ENCODE results near the gene TRIM54. TPM values are rescaled to one million over a fixed set of nuclear protein-coding genes. Genes with fewer than 3 reads are reported as not detected.

TRIM54 gene
- total RNA-seq, 2 donors from 2014 or later, result 0.26 TPM; not detected in 1

DNA sequence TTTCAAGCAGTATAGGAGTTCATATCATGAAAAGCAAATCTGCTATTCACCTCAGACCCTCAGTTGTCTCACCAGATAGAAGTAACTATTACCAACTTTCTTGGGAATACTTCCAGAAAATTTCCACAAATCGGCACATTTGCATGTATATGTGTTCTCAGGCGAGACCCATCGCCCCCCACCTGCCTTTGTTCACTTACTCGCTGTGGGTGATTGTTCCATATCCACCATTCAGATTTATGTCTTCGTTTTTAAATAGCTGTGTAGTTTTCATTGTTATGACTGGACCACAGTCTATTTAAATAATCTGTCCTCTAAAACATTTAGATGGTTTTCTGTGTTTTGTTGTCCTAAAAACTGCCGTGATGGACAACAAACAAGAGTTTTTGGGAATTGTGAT is 3.3 kb downstream of the TRIM54 start:
- no peaks in the 10 kb centered on the region for H3K36me3 ChIP-seq (replicated peaks in 1 of 2; ENCODE audit: insufficient read depth in 1 of 2, low read depth in 2 of 2)
- DNase-seq (no peak), ATAC-seq (no peak)
- intact Hi-C loops (cut with DNase I), result no loop called here
- H3K27ac ChIP-seq, result no peak overlapping the region
- no peak overlapping the region for H3K4me3 ChIP-seq
- no peaks in the 10 kb centered on the region for H3K27me3 ChIP-seq
- H3K4me1 ChIP-seq, result no peaks in the 10 kb centered on the region
- no peaks in the 10 kb centered on the region for H3K9me3 ChIP-seq
- TF ChIP-seq POLR2A (IDR thresholded peaks at IDR 0.05), result no peak
- TF ChIP-seq, protein P1, sequence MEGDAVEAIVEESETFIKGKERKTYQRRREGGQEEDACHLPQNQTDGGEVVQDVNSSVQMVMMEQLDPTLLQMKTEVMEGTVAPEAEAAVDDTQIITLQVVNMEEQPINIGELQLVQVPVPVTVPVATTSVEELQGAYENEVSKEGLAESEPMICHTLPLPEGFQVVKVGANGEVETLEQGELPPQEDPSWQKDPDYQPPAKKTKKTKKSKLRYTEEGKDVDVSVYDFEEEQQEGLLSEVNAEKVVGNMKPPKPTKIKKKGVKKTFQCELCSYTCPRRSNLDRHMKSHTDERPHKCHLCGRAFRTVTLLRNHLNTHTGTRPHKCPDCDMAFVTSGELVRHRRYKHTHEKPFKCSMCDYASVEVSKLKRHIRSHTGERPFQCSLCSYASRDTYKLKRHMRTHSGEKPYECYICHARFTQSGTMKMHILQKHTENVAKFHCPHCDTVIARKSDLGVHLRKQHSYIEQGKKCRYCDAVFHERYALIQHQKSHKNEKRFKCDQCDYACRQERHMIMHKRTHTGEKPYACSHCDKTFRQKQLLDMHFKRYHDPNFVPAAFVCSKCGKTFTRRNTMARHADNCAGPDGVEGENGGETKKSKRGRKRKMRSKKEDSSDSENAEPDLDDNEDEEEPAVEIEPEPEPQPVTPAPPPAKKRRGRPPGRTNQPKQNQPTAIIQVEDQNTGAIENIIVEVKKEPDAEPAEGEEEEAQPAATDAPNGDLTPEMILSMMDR (IDR thresholded peaks at IDR 0.05), result no peak
- 47 to 60% methylated on average over 6 of the region's 6 CpGs for WGBS, 2 donors

DNA sequence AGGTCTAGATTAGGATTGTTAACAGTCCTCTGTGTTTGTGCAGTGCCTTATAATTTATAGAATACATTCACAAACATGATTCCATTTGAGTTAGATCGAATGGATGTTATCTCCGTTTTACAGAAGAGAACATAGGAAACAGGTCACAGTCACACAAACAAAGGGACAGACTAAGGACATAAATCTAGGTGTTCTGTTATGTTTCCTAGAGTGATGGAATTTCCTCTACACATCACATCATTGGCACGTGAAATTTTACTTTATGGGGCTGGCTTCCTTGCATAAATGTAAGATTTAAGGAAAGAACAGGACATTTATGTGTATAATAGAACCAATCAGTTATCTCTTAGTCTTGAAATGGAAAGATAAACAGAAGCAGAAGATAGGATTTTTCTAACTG is 6.4 kb downstream of the TRIM54 start:
- H3K4me3 ChIP-seq, result no peak overlapping the region

DNA sequence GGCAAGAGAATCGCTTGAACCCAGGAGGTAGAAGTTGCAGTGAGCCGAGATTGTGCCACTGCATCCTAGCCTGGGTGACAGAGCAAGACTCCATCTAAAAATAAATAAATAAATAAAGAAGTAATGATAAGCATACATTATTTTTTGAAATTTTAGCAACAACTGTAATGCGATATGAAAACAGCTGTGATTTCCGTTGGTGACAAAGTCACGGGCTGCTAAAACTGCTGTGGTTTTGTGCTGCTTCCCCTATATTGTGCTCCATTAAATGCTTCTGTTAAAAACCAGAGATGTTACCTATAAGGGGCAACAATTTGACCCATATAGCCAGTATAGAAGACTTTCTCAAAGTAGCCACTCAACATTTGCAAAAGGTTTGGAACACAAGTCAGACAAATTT is 8.3 kb downstream of the TRIM54 start:
- H3K4me3 ChIP-seq, result no peak overlapping the region
- ATAC-seq (no peak), DNase-seq (no peak)
- TF ChIP-seq, protein P1 (IDR thresholded peaks at IDR 0.05), result no peak
- TF ChIP-seq POLR2A (IDR thresholded peaks at IDR 0.05), result no peak
- H3K4me1 ChIP-seq, result peaks cover 10% of the 10 kb centered on the region
- H3K36me3 ChIP-seq (replicated peaks in 1 of 2; ENCODE audit: insufficient read depth in 1 of 2, low read depth in 2 of 2), result no peaks in the 10 kb centered on the region
- no peaks in the 10 kb centered on the region for H3K9me3 ChIP-seq
- no peak overlapping the region for H3K27ac ChIP-seq
- no peaks in the 10 kb centered on the region for H3K27me3 ChIP-seq
- WGBS, 2 donors, result 79 to 84% methylated on average over 5 of the region's 5 CpGs
- intact Hi-C loops (cut with DNase I), result no loop called here

More for the DNA sequence above, 6.4 kb downstream of the TRIM54 start:
- Histone ChIP-seq H3K27ac (no peak overlapping the region), H3K9me3 (no peaks in the 10 kb centered on the region), H3K36me3 (replicated peaks in 1 of 2; ENCODE audit: insufficient read depth in 1 of 2, low read depth in 2 of 2) (no peaks in the 10 kb centered on the region), H3K27me3 (no peaks in the 10 kb centered on the region), H3K4me1 (peaks cover 8% of the 10 kb centered on the region)
- TF ChIP-seq, protein P1 (IDR thresholded peaks at IDR 0.05), result no peak
- no peak for TF ChIP-seq POLR2A (IDR thresholded peaks at IDR 0.05)
- no peak for ATAC-seq
- intact Hi-C loops (cut with DNase I), result no loop called here
- DNase-seq, result no peak
- WGBS, 2 donors, result 33 to 42% methylated on average over 3 of the region's 3 CpGs

DNA sequence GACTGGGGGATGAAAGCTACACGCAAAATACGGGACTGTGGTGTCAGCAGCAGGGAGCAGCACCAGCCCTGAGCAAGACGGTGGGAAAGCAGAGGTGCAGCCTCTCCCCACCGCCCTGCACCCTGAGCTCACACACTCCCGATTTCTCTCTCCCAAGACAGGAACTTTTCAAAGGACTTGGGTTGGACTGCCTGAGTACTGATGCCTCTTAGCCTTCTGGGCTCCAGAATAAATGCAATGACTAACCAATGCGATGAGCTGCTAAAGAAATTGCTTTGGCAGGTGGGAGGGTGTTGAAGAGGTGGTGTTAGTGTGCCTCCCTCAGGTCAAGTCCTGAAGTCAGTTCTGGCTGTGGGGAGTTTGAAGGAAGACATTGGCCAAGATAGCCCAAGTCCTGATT is 9.6 kb downstream of the TRIM54 start:
- no peaks in the 10 kb centered on the region for H3K27me3 ChIP-seq
- no peak overlapping the region for H3K4me3 ChIP-seq
- peaks cover 10% of the 10 kb centered on the region for H3K4me1 ChIP-seq
- DNase-seq (no peak), ATAC-seq (no peak)
- H3K36me3 ChIP-seq (replicated peaks in 1 of 2; ENCODE audit: insufficient read depth in 1 of 2, low read depth in 2 of 2), result no peaks in the 10 kb centered on the region
- TF ChIP-seq, protein P1 (IDR thresholded peaks at IDR 0.05), result no peak
- TF ChIP-seq POLR2A (IDR thresholded peaks at IDR 0.05), result no peak
- H3K9me3 ChIP-seq, result no peaks in the 10 kb centered on the region
- H3K27ac ChIP-seq, result no peak overlapping the region
- intact Hi-C loops (cut with DNase I), result no loop called here
- WGBS, 2 donors, result 47 to 63% methylated on average over 6 of the region's 6 CpGs

DNA sequence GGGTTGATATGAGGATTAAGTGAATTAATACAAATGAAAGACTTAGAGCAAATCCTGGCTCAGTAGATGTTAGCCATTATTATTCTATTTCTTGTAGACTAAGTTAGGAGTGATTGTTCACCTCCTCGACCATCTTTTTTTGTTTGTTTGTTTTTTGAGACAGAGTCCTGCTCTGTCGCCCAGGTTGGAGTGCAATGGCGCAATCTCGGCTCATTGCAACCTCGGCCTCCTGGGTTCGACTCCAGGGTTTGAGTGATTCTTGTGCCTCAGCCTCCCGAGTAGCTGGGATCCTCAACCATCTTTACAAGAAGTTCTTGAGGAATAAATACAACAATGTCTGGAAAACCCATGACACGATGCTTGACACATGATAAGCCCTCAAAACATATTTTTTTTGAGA is 12.7 kb downstream of the TRIM54 start:
- no peaks in the 10 kb centered on the region for H3K36me3 ChIP-seq (replicated peaks in 1 of 2; ENCODE audit: insufficient read depth in 1 of 2, low read depth in 2 of 2)
- peaks cover 10% of the 10 kb centered on the region for H3K4me1 ChIP-seq
- H3K9me3 ChIP-seq, result no peaks in the 10 kb centered on the region
- ATAC-seq, result no peak
- no peak overlapping the region for H3K27ac ChIP-seq
- no peak overlapping the region for H3K4me3 ChIP-seq
- DNase-seq, result no peak
- intact Hi-C loops (cut with DNase I), result no loop called here
- no peaks in the 10 kb centered on the region for H3K27me3 ChIP-seq
- WGBS, 2 donors, result 76 to 79% methylated on average over 8 of the region's 8 CpGs
- no peak for TF ChIP-seq POLR2A (IDR thresholded peaks at IDR 0.05)
- TF ChIP-seq, protein P1 (IDR thresholded peaks at IDR 0.05), result no peak
